A549 (cell line): ENCODE measurements around the gene HINT3. TPM values are rescaled to one million over a fixed set of nuclear protein-coding genes. Genes with fewer than 3 reads are reported as not detected.

ENCODE experiments used
- ATAC-seq, 2 experiments: fragments of 200-7000 bp in 1 of 2; fragments of >200 bp in 1 of 2; cut with Nextera tagmentation in 1 of 2; cut with Tn5 transposase in 1 of 2; 3 replicates each; pipeline versions ENCODE4 v1.8.0 to v1.9.1; 2018 to 2020; ENCODE audit warnings: mild to moderate bottlenecking in 1 of 2, moderate library complexity in 1 of 2
- CTCF ChIA-PET: fragments of 300-600 bp; sonication (Branson Sonifier 250); formaldehyde crosslinking; extraction: SDS; loops from one replicate; lab custom pipeline; 2021; ENCODE audit warnings: antibody characterized with exemption, inconsistent platforms; lab: Yijun Ruan, JAX
- POLR2A ChIA-PET: fragments of 350-600 bp; formaldehyde crosslinking; extraction: SDS; loops from one replicate; lab custom pipeline; 2021; ENCODE audit warnings: antibody characterized with exemption, inconsistent platforms; lab: Yijun Ruan, JAX
- DNase-seq, 2 experiments: peaks; one replicate each; pipeline versions ENCODE4 v3.0.0 to v3.0.0-alpha.2; 2011 to 2016; ENCODE audit warnings: low read depth in 1 of 2, low spot score in 1 of 2
- FAIRE-seq: peaks from 2 replicates; lab custom pipeline; 2011; peaks lifted over from hg19 to GRCh38; lab: Jason Lieb, UNC
- H3K27ac ChIP-seq, 2 experiments: fragments of >200 bp; sonication (Bioruptor Twin); formaldehyde crosslinking; 3 replicates each; pipeline ENCODE4 v1.5.1; 2016 to 2017
- H3K4me1 ChIP-seq: fragments of >200 bp; sonication (Bioruptor Twin); formaldehyde crosslinking; 3 replicates; pipeline ENCODE4 v1.6.1; 2016
- H3K4me2 ChIP-seq: fragments of >200 bp; sonication (Bioruptor Twin); formaldehyde crosslinking; 3 replicates; pipeline ENCODE4 v1.6.1; 2016
- H3K4me3 ChIP-seq: fragments of >200 bp; sonication (Bioruptor Twin); formaldehyde crosslinking; 3 replicates; pipeline ENCODE4 v1.5.1; 2016
- H3K9me3 ChIP-seq: fragments of >200 bp; sonication (Bioruptor Twin); formaldehyde crosslinking; 3 replicates; pipeline ENCODE4 v1.6.1; 2016
- BCL3 ChIP-seq: fragments of >200 bp; sonication (Bioruptor Twin); formaldehyde crosslinking; IDR thresholded peaks from 3 replicates; pipeline ENCODE4 v1.6.1; 2016
- CBX2 ChIP-seq: fragments of 200-600 bp; sonication (generic); IDR thresholded peaks from 2 replicates; pipeline ENCODE4 v1.6.1; 2016; ENCODE audit warnings: low read depth, mild to moderate bottlenecking, borderline replicate concordance
- ELK1 ChIP-seq: fragments of 150-350 bp; IDR thresholded peaks from 2 replicates; pipeline ENCODE4 v1.6.1; 2014; ENCODE audit warnings: low read depth, mild to moderate bottlenecking, low read length
- EP300 ChIP-seq, 2 experiments: fragments of >200 bp; sonication (Bioruptor Twin); formaldehyde crosslinking; IDR thresholded peaks; 2 replicates in 1 of 2; 3 replicates in 1 of 2; pipeline ENCODE4 v1.6.1; 2016 to 2017
- ESRRA ChIP-seq: fragments of 150-350 bp; IDR thresholded peaks from 2 replicates; pipeline ENCODE4 v1.6.1; 2014; ENCODE audit warnings: mild to moderate bottlenecking, low read length, borderline replicate concordance
- FOSB ChIP-seq: fragments of 250-450 bp; sonication (Bioruptor Pico); IDR thresholded peaks from 2 replicates; pipeline ENCODE4 v1.5.0; 2020; ENCODE audit warnings: mild to moderate bottlenecking, moderate library complexity
- FOSL2 ChIP-seq, 2 experiments: fragments of 450-650 bp in 1 of 2; fragments of >200 bp in 1 of 2; sonication (Bioruptor Twin) in 1 of 2; formaldehyde crosslinking; IDR thresholded peaks; 2 replicates each; pipeline versions ENCODE4 v1.5.0 to v1.6.1; 2016 to 2020; ENCODE audit warnings: mild to moderate bottlenecking in 1 of 2, moderate library complexity in 1 of 2
- HEYL ChIP-seq: fragments of 250-450 bp; sonication (Bioruptor Pico); IDR thresholded peaks from 2 replicates; pipeline ENCODE4 v1.8.0; 2021; ENCODE audit warnings: mild to moderate bottlenecking, moderate library complexity
- HMGXB4 ChIP-seq: fragments of 250-450 bp; sonication (Bioruptor Pico); IDR thresholded peaks from 2 replicates; pipeline ENCODE4 v1.5.0; 2021; ENCODE audit warnings: mild to moderate bottlenecking, moderate library complexity, borderline replicate concordance
- HOXB13 ChIP-seq: fragments of 250-450 bp; sonication (Bioruptor Pico); IDR thresholded peaks from 2 replicates; pipeline ENCODE4 v1.5.0; 2020; ENCODE audit warnings: low read depth, mild to moderate bottlenecking, moderate library complexity
- JUNB ChIP-seq: fragments of >200 bp; sonication (Bioruptor Twin); formaldehyde crosslinking; IDR thresholded peaks from 2 replicates; pipeline ENCODE4 v1.6.1; 2016
- KDM5A ChIP-seq: fragments of 200-600 bp; sonication (generic); IDR thresholded peaks from 2 replicates; pipeline ENCODE4 v1.6.1; 2016; ENCODE audit warnings: antibody characterized with exemption, mild to moderate bottlenecking
- MAFK ChIP-seq: fragments of 450-650 bp; IDR thresholded peaks from 2 replicates; pipeline ENCODE4 v1.6.1; 2014; ENCODE audit not compliant: partially characterized antibody
- MAZ ChIP-seq: fragments of 150-350 bp; IDR thresholded peaks from 2 replicates; pipeline ENCODE4 v1.6.1; 2014; ENCODE audit warnings: antibody characterized with exemption, low read depth, low read length, borderline replicate concordance
- NPAS2 ChIP-seq: fragments of 250-450 bp; sonication (Bioruptor Pico); IDR thresholded peaks from 2 replicates; pipeline ENCODE4 v1.8.0; 2022; ENCODE audit warnings: mild to moderate bottlenecking, moderate library complexity, borderline replicate concordance
- NR3C1 ChIP-seq: fragments of >200 bp; sonication (Bioruptor Twin); formaldehyde crosslinking; IDR thresholded peaks from 3 replicates; pipeline ENCODE4 v1.6.1; 2017
- PBX3 ChIP-seq: IDR thresholded peaks from 2 replicates; pipeline ENCODE4 v1.6.1; 2012
- PHF8 ChIP-seq: fragments of 200-600 bp; sonication (generic); IDR thresholded peaks from 2 replicates; pipeline ENCODE4 v1.6.1; 2016; ENCODE audit warnings: low read depth, mild to moderate bottlenecking, antibody characterized with exemption, moderate library complexity, borderline replicate concordance
- POLR2A ChIP-seq: IDR thresholded peaks from 2 replicates; pipeline ENCODE4 v1.6.1; 2012; ENCODE audit warnings: mild to moderate bottlenecking, low read length
- POLR2AphosphoS2 ChIP-seq: conservative IDR thresholded peaks from 2 replicates; pipeline ENCODE4 v1.6.1; 2012; ENCODE audit warnings: low read length, improper control_type of control experiment, inconsistent platforms
- RAD21 ChIP-seq, 2 experiments: fragments of >200 bp in 1 of 2; sonication (Bioruptor Twin) in 1 of 2; formaldehyde crosslinking in 1 of 2; IDR thresholded peaks in 1 of 2; conservative IDR thresholded peaks in 1 of 2; 2 replicates in 1 of 2; 3 replicates in 1 of 2; pipeline ENCODE4 v1.6.1; 2012 to 2018; ENCODE audit warnings: inconsistent platforms in 1 of 2
- RCOR1 ChIP-seq: fragments of 150-350 bp; IDR thresholded peaks from 2 replicates; pipeline ENCODE4 v1.6.1; 2014; ENCODE audit warnings: antibody characterized with exemption, low read length, low read depth
- REST ChIP-seq: fragments of 200-600 bp; sonication (generic); IDR thresholded peaks from 2 replicates; pipeline ENCODE4 v1.6.1; 2016; ENCODE audit warnings: antibody characterized with exemption, mild to moderate bottlenecking, moderate library complexity
- SREBF2 ChIP-seq: fragments of 450-650 bp; IDR thresholded peaks from 2 replicates; pipeline ENCODE4 v1.6.1; 2014; ENCODE audit warnings: mild to moderate bottlenecking, moderate library complexity
- ZSCAN20 ChIP-seq: fragments of 250-450 bp; sonication (Bioruptor Pico); IDR thresholded peaks from 2 replicates; pipeline ENCODE4 v1.8.0; 2022; ENCODE audit warnings: mild to moderate bottlenecking, moderate library complexity
- WGBS: methylation state at CpG from one replicate; pipeline ENCODE4 v1.1.6; 2017; ENCODE audit errors: missing lambda C conversion rate; 5-methylcytosine and 5-hydroxymethylcytosine counted together
- polyA plus RNA-seq, 4 experiments: library from polyadenylated mRNA; depleted of rRNA in 3 of 4; stranded (reverse); fragments of >200 nt; fragmentation: RNase III in 1 of 4; extraction: RNeasy Plus Mini Kit Qiagen cat#74134 plus additional on column Dnase treatment in 1 of 4; gene quantifications; 2 replicates in 3 of 4; 3 replicates in 1 of 4; pipeline ENCODE4 v1.2.3, GENCODE V29; 2011 to 2017

The HINT3 gene
- polyA plus RNA-seq, 2 of the 4 experiments (the other 2 are of a cell fraction), result 4.7 to 13.0 TPM

GRCh38 chr6:125966569-125966968 lies 10.0 kb downstream of the HINT3 start:
- no peak overlapping the region for H3K4me2 ChIP-seq
- no peaks in the 10 kb centered on the region for H3K9me3 ChIP-seq
- no peak overlapping the region for H3K27ac ChIP-seq
- no peak for TF ChIP-seq FOSB (CRISPR knock-in tag)
- TF ChIP-seq RCOR1, result no peak
- TF ChIP-seq HMGXB4, result no peak
- TF ChIP-seq MAFK, result no peak
- no peak for TF ChIP-seq PHF8
- TF ChIP-seq SREBF2, result no peak
- no peak for TF ChIP-seq HOXB13 (CRISPR knock-in tag)
- TF ChIP-seq ELK1, result no peak
- no peak for TF ChIP-seq EP300 (IDR thresholded peaks at IDR 0.05)
- no peak for TF ChIP-seq PBX3
- no peak for TF ChIP-seq ESRRA
- TF ChIP-seq FOSL2 (IDR thresholded peaks at IDR 0.05), result no peak
- no peak for TF ChIP-seq FOSL2 (CRISPR knock-in tag; IDR thresholded peaks at IDR 0.05)
- no peak for TF ChIP-seq MAZ
- TF ChIP-seq ZSCAN20 (CRISPR knock-in tag), result no peak
- TF ChIP-seq POLR2AphosphoS2, result no peak
- TF ChIP-seq KDM5A, result no peak
- no peak for TF ChIP-seq CBX2
- no peak for TF ChIP-seq NPAS2 (CRISPR knock-in tag)
- TF ChIP-seq REST, result no peak
- TF ChIP-seq POLR2A, result no peak
- whole genome bisulfite sequencing, result 94% methylated on average over 1 of the region's 1 CpG
- H3K4me1 ChIP-seq, result peaks cover 7% of the 10 kb centered on the region; the same call in 1 of the 3 replicates
- CTCF ChIA-PET, result no interaction called here
- POLR2A ChIA-PET, result no interaction called here
- no peak overlapping the region for H3K4me3 ChIP-seq
- ATAC-seq (no peak), DNase-seq (no peak), FAIRE-seq (no peak)

GRCh38 chr6:125968493-125968892 lies 11.9 kb downstream of the HINT3 start:
- ATAC-seq, result no peak
- ChIA-PET POLR2A (no interaction called here), CTCF (interaction anchor here (3.4 kb wide), 1 partner anchor 11 kb away, joined by 19 read pairs; the partner anchor contains the start of gene HINT3)
- H3K9me3 ChIP-seq, result no peaks in the 10 kb centered on the region
- no peak overlapping the region for H3K27ac ChIP-seq
- no peak overlapping the region for H3K4me2 ChIP-seq
- peaks cover 6% of the 10 kb centered on the region; the same call in 2 of the 3 replicates for H3K4me1 ChIP-seq
- no peak for FAIRE-seq
- no peak for DNase-seq
- no peak overlapping the region for H3K4me3 ChIP-seq
- 78% methylated on average over 2 of the region's 2 CpGs for WGBS
- no peak for TF ChIP-seq HEYL
- no peak for TF ChIP-seq BCL3
- TF ChIP-seq JUNB, result no peak
- TF ChIP-seq PBX3, result no peak
- no peak for TF ChIP-seq RAD21 (conservative IDR thresholded peaks at IDR 0.05 in 1 of 2, IDR thresholded peaks at IDR 0.05 in 1 of 2)
- no peak for TF ChIP-seq NR3C1
- TF ChIP-seq POLR2A, result no peak
- TF ChIP-seq HMGXB4, result no peak
